ENCODE measurements around the gene CLDND1. TPM values are rescaled to one million over a fixed set of nuclear protein-coding genes. Genes with fewer than 3 reads are reported as not detected.

Gene CLDND1
- total RNA-seq, 2 donors from 2014 or later, result 161 to 559 TPM

DNA sequence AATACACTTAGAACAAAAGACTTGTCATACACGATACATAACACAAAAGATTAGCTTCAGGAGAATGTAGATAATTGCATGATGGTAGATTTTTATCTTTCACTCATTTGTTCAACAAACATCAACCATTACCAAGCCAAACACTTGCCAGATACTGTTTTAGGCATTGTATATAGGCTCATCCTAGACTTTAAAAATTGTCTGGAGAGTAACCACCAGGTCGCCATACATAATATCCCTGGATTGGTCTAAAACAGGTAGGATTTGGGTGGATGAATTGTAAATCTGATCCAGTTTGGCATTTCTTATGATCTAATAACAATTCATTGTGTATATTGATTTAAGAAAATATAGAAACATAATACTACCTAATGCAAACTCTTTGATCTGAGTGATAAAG is 31.9 kb upstream of the CLDND1 start:
- H3K9me3 Mint-ChIP-seq, result peaks cover 1 to 11% of the 10 kb centered on the region in 2 donors
- H3K36me3 Mint-ChIP-seq, result peaks cover 39 to 41% of the 10 kb centered on the region in 2 donors
- peak overlapping the region; percentile 98 to 100 for H3K27ac Mint-ChIP-seq
- DNase-seq (ENCODE audit: low spot score in 2 of 2), result no peak
- no peak for ATAC-seq

DNA sequence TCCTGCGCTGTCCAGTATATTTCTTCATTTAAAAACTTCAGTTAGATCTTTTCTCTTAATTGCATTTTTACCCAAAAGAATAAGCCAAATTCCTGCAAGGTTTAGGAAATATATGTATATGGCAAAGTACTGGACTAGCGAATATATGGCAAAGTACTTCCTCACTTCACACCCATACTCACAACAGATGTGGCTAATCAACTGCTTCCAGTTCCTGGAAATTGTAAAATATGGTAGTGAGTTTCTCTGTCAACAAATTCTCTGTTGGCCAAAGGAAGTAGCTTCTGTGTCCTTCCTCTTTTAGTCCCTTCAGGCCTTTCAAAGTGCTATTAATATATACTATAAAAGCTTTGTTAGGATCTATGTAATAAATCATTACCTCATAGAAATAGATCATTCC is 31.1 kb upstream of the CLDND1 start:
- Mint-ChIP-seq H3K9me3 (peaks cover 0 to 11% of the 10 kb centered on the region in 2 donors), H3K36me3 (peaks cover 37 to 39% of the 10 kb centered on the region in 2 donors), H3K27ac (peak overlapping the region; percentile 51 to 100)
- no peak for DNase-seq (ENCODE audit: low spot score in 2 of 2)
- no peak for ATAC-seq

DNA sequence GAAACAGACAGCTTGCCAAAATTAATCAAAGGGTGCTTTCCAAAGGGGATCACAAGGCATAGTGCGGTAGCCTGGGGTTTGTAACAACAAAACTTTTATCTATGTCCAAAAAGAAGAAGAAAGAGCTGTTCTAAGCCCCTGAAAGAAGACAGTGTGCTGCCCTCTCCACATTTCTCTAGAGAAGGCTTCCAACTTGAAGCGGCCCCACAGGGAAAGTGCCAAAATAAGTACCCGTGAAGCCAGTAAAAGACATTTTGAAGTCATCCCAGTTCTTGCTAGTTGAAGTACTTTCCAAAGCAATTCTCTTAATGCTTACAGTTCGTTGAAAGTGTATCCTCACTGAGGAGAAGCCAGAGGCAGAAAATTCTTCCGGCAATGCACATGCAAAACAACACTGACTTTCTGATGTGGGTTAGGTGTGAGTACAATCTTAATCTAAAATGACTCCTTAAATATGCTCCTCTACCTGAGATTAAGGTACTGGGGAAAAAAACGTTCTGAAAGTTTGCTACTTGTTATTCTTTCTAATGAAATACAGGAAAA is 30.4 kb upstream of the CLDND1 start:
- H3K36me3 Mint-ChIP-seq, result peaks cover 37 to 39% of the 10 kb centered on the region in 2 donors
- peaks cover 0 to 11% of the 10 kb centered on the region in 2 donors for H3K9me3 Mint-ChIP-seq
- ATAC-seq (no peak), DNase-seq (ENCODE audit: low spot score in 2 of 2) (no peak)
- peak overlapping the region; percentile 40 to 100 for H3K27ac Mint-ChIP-seq

DNA sequence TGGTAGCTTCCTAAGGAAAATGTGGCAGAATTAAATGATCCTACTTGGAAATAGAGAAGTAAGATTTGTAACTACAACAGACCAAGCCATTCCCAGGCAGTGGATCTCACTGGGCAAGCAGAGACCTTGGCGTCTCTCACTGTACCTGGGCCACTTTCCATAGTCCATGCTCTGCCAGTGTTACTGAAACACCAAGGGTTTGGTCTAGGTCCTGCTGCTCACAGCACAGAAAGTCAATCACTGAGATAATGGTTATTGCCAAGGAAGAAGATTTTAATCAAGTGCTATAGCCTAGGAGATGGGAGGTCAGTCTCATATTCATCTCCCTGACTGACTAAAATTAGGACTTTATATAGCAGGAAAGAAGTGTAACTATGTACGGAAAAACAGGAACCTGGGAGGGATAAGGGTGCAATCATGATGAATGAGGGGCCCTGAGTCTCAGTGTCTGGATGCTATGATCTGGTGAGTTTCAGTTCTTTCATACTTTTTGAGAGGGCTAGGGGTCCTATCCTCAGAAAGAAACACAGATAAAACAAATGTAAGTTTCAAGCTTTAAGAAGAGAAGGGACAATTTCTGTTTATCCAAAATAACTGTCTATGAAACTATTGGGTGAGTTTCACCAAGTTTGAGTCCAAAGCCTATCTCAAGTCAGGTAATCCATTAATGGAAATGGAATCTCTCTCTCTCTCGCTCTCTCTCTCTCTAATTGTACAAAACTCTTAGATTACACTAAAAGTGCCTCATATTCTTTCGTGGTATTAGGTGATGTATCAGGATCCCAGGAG is 29.7 kb upstream of the CLDND1 start:
- Mint-ChIP-seq H3K36me3 (peaks cover 37 to 39% of the 10 kb centered on the region in 2 donors), H3K9me3 (peaks cover 0 to 11% of the 10 kb centered on the region in 2 donors), H3K27ac (peak overlapping the region; percentile 63 to 100)
- no peak for DNase-seq (ENCODE audit: low spot score in 2 of 2)
- ATAC-seq, result no peak

DNA sequence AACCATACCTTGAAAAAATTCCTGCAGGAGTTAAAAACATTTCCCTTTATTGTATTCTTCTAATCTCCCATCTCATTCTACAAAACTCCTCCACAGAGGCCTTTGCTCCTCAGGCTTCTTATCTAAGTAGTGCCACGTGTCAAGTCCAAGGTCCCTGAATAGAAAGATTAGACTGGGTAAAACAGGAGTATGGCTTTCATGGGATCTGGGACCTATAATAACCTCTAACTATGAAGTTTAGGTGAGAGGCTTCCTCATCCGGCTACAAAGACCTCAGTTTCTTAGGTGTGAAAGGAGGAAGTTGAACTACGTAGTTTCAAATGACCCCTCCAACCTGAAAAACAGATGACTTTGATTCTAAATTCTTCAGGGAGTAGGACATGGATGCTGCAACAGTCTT is 29.1 kb upstream of the CLDND1 start:
- ATAC-seq (no peak), DNase-seq (ENCODE audit: low spot score in 2 of 2) (no peak)
- Mint-ChIP-seq H3K27ac (peak overlapping the region in 1 of 2 donors; percentile 100), H3K9me3 (peaks cover 0 to 11% of the 10 kb centered on the region in 2 donors), H3K36me3 (peaks cover 37 to 39% of the 10 kb centered on the region in 2 donors)

DNA sequence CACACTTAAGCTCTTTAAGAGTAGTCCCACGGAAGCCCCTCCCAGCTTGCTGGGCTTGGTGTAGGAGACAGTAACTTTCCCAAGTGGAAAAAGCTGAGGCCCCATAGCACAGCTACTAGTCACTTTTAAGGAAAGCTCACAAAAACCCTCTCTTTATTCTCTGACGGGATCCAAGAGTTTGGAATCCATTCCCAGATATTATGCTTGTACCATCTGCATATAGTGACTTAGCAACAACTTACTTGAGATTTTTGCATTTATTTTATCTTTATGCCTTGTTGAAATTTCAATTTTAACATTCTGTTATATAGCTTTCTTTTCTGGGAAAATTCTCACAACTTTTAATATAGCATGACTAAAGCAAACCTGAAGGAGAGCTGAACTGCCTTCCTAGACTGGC is 28.5 kb upstream of the CLDND1 start:
- Mint-ChIP-seq H3K9me3 (peaks cover 0 to 11% of the 10 kb centered on the region in 2 donors), H3K36me3 (peaks cover 37 to 39% of the 10 kb centered on the region in 2 donors), H3K27ac (peak overlapping the region in 1 of 2 donors; percentile 100)
- DNase-seq (ENCODE audit: low spot score in 2 of 2), result no peak
- no peak for ATAC-seq

DNA sequence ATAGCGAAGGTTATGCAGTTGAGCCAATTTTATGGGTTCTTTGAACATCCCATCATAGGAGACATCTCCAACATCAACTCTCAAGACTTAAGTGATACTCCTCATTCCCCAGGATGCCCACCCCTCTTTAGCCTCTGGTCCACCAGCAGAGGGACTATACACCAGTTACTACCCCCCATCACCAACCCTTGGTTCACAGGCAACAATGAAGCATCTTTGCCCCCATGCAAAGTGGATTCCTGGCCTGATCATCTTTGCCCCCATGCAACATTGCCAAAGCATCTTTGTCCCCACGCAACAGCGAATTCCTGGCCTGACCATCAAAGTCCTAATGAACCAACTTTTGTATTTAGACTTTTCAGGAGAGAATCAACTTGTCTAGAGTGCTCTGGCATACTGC is 28.1 kb upstream of the CLDND1 start:
- Mint-ChIP-seq H3K9me3 (peaks cover 0 to 11% of the 10 kb centered on the region in 2 donors), H3K36me3 (peaks cover 34 to 35% of the 10 kb centered on the region in 2 donors), H3K27ac (no peak overlapping the region)
- DNase-seq (ENCODE audit: low spot score in 2 of 2), result no peak
- ATAC-seq, result no peak

DNA sequence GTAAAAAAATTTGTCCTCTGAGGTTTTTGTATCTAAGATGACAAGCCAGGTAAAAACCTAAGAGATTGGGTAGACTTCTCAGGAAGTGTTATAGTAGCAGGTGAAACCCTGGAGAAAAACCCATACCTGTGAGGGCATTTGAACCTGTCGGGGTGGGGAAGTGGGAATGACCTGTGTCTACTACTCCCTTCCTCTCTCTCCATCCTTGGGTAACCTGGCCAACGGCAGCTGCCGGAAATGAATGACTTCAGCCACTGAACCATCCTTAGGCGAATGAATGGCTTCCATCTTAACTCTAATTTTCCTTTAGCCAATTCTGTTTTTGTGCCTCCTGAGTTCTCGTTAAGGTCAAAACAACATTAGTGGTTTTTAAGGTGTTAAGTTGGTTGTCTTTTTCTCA is 25.8 kb upstream of the CLDND1 start:
- no peak for ATAC-seq
- Mint-ChIP-seq H3K27ac (no peak overlapping the region), H3K9me3 (peaks cover 0 to 8% of the 10 kb centered on the region in 2 donors), H3K36me3 (peaks cover 22 to 27% of the 10 kb centered on the region in 2 donors)
- DNase-seq (ENCODE audit: low spot score in 2 of 2), result no peak

DNA sequence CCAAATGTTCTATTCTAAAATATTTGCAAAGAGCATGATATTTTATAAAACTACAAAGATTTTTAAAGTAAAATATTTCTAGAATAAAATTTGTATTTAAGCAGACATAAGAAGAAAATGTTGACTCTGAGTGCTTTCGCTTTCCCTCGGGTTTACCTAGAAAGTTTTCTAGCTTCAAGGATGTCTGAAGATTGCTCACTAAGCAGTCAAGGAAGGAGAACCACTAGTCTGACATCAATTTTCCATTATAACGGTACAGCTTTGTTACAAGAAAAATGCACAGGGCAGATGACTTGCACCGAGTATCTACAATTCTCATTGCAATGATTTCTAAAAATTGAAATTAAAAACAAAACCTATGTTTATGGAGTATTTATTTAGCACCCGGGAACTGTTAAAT is 23.2 kb upstream of the CLDND1 start:
- Mint-ChIP-seq H3K36me3 (peaks cover under 1 to 21% of the 10 kb centered on the region in 2 donors), H3K27ac (peak overlapping the region; percentile 88 to 91), H3K9me3 (no peaks in the 10 kb centered on the region)
- DNase-seq (ENCODE audit: low spot score in 2 of 2) (no peak), ATAC-seq (peak; percentile 92 to 95)

DNA sequence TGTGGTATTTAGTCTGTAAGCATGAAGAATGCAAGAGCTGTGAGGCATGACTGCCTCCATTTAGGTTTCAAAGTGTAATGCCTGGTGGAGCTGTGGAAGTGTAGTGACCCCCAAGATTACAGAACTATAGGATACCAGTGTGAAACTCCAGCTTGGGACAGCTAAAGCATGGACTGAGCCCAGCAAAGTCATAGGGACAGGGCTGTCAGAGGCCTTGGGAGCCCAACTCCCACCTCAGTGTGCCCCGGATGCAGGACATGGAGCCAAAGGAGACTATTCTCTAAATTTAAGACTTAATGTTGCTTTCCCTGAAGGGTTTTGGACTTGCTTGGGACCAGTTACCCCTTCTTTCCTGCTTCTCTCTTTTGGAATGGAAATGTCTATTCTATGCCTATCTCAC is 19.9 kb upstream of the CLDND1 start:
- Mint-ChIP-seq H3K27ac (no peak overlapping the region), H3K9me3 (no peaks in the 10 kb centered on the region), H3K36me3 (peaks cover 0 to 13% of the 10 kb centered on the region in 2 donors)
- no peak for ATAC-seq
- no peak for DNase-seq (ENCODE audit: low spot score in 2 of 2)

DNA sequence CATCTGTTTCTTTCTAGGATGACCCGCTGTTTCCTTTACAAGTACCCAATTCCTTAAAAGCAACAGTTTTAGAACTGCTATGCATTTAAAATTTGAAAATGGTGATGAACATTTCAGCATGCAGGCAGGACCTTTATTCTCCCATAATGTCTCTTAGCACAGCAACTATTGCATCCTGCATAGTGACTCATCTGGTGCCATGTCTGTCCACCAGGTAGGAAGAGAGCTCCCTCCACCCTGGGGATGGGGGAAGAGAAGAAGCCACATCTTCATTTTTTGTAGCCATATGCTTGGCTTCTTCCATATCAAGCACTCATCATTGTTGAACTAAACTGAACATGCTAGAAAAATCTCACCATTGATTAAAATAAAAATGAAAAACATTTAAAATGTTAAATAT is 19.0 kb upstream of the CLDND1 start:
- Mint-ChIP-seq H3K36me3 (peaks cover 0 to 13% of the 10 kb centered on the region in 2 donors), H3K9me3 (no peaks in the 10 kb centered on the region), H3K27ac (no peak overlapping the region)
- ATAC-seq (no peak), DNase-seq (ENCODE audit: low spot score in 2 of 2) (no peak)

DNA sequence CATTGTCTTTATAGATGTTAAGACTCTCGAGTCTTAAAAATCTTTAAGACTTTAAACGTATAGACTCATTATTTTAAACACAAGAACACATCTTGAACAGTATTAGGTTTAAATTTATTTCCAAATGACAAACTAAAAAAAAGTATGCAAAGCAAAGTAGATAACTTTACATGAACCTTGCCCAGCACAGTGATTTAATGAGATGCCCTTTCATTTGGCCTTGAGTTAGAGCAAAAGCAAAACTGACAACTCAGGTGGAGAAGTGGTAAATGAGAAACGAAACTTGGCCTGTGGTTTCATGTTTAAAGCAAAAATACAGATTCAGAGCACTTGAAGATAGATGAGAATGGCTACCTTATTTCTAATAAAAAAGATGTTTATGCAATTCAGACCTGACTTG is 17.6 kb upstream of the CLDND1 start:
- H3K36me3 Mint-ChIP-seq, result peaks cover 0 to 13% of the 10 kb centered on the region in 2 donors
- H3K27ac Mint-ChIP-seq, result peak overlapping the region in 1 of 2 donors; percentile 74
- no peaks in the 10 kb centered on the region for H3K9me3 Mint-ChIP-seq
- ATAC-seq, result peak; percentile 42 to 46
- no peak for DNase-seq (ENCODE audit: low spot score in 2 of 2)

DNA sequence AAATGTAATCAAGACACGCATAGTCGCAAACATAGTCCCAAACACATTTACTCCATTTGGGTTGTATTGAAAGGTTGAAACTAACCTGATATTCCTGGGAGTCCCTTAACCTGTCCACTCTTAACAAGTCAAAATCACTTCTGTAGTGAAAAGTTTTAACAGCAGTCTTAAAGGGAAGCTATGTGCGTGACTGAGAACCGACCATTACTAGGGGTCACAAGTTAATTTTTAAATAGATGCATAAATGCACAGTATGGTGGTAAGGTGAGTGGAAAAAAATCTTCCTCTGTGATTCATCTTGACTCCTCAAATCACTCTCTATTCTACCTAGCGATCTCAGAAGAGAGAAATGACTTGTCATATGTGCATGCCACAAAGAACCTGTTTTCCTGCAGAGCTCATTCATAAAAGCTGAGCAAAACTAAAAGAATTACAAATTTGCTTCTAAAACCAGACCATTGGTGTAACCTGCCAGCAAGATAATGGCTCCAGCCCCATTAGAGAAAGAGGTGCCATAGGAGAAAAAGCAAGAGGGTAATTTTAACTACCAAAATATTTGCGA is 13.8 kb upstream of the CLDND1 start:
- Mint-ChIP-seq H3K27ac (peak overlapping the region; percentile 87 to 93), H3K36me3 (peaks cover 0 to 13% of the 10 kb centered on the region in 2 donors)

DNA sequence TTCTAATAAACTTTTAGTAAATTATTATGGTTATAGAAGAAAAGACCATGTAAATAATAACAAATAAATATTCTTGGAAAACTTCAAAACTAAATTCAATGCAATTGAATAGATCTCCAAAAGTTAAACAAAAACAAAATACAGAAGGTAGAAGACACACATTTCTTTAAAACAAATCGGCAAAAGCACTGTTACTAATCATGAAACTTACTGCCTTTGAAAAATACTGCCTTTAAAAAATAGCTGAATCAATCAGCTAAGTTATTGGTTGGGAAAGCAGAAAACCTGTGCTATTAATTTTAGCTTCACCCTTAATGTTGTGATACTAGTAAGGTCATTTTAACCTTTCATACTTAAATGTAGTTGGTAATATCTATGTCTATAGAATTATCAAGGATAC is 12.0 kb upstream of the CLDND1 start:
- H3K27ac Mint-ChIP-seq, result no peak overlapping the region

More for the DNA sequence above, 13.8 kb upstream of the CLDND1 start:
- no peaks in the 10 kb centered on the region for H3K9me3 Mint-ChIP-seq
- peak; percentile 87 to 89 for ATAC-seq
- no peak for DNase-seq (ENCODE audit: low spot score in 2 of 2)

DNA sequence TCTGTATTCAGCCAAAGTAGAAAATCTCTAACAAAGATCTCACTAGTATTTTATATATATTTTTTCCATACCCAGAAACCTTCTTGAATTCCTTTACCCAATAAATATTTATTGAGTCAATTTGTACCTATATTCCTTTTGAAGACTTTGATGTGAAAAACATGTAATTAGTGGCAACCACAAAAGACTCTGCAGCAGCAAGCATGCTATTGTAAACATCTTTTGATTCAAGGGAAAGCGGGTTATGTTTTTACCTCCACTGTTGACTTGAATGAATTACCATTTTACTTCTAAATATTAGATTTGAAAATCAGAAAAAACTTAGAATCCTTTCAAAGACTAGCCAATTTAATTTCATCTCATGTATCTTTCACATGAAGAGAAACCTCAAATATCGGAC is 11.5 kb upstream of the CLDND1 start:
- H3K9me3 Mint-ChIP-seq, result no peaks in the 10 kb centered on the region
- DNase-seq (ENCODE audit: low spot score in 2 of 2), result no peak
- ATAC-seq, result no peak
- peaks cover 5 to 13% of the 10 kb centered on the region in 2 donors for H3K36me3 Mint-ChIP-seq
- H3K27ac Mint-ChIP-seq, result peak overlapping the region in 1 of 2 donors; percentile 65

More for the DNA sequence above, 12.0 kb upstream of the CLDND1 start:
- ATAC-seq (no peak), DNase-seq (ENCODE audit: low spot score in 2 of 2) (no peak)
- Mint-ChIP-seq H3K36me3 (peaks cover 5 to 13% of the 10 kb centered on the region in 2 donors), H3K9me3 (no peaks in the 10 kb centered on the region)

DNA sequence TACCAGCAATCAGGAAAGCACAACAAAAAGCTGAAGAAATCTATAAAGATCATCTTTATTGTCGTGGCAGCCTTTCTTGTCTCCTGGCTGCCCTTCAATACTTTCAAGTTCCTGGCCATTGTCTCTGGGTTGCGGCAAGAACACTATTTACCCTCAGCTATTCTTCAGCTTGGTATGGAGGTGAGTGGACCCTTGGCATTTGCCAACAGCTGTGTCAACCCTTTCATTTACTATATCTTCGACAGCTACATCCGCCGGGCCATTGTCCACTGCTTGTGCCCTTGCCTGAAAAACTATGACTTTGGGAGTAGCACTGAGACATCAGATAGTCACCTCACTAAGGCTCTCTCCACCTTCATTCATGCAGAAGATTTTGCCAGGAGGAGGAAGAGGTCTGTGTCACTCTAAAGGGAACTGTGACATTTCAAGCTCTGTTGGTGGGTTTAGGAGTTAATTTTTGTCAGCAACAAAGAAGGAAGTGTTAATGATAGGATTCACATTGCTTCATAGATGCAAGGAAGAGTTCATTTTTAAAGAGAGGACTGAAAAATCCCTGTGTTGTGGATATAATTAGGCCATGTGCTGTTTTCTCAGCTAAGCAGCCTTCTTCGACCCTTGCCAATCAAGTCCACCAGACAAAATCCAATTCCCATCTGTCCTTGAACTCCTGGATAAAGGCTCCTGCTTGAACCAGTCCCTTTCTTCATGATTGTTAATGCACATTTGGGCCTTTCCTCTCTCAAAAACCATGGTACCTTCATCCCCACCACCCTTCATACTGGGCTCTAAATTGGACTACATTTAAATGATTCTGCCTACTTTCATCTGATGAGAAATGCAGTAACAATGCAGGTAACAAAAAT is 10.2 kb upstream of the CLDND1 start:
- no peaks in the 10 kb centered on the region for H3K9me3 Mint-ChIP-seq
- ATAC-seq (no peak), DNase-seq (ENCODE audit: low spot score in 2 of 2) (no peak)
- H3K27ac Mint-ChIP-seq, result peak overlapping the region in 1 of 2 donors; percentile 47
- H3K36me3 Mint-ChIP-seq, result peaks cover 5 to 13% of the 10 kb centered on the region in 2 donors

Measured in activated naive CD4-positive, alpha-beta T cell treated with anti-CD3 and anti-CD28 coated beads, Interleukin-2, amount 50 U/mL, for 72 hours (primary cell).